GM19099 (cell line): ENCODE data around the gene SSBP3.

ENCODE experiments used
- POLR2A ChIP-seq: IDR thresholded peaks from 3 replicates; pipeline ENCODE4 v1.6.1; 2011; ENCODE audit warnings: low read depth; ENCODE audit not compliant: insufficient read length; ENCODE audit errors: extremely low read depth

Gene SSBP3

GRCh38 chr1:54204199-54204598 lies 202.0 kb downstream of the SSBP3 start:
- no peak for TF ChIP-seq POLR2A

DNA sequence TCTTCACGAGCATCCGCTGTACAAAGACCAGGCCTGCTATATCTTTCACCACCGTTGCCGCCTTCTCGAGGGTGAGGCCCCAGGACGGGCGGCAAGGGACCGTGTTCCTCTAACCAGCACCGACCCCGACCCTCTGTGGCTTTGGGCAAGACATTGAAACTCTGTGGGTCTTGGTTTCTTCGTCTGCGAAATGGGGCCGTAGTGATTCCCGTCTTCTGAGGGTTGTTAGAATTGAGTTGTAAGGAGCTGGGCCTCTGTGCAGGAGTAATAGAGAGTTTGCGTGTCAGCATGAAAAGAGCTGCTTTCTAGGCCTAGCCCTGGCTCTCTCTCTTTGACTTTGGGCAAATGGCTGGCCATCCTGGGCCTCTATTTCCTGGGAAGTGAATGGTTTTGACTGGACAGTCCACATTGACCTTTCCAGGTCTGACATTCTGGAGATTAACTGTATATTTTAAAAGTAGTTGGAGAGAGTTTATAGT lies 205.6 kb downstream of the SSBP3 start:
- TF ChIP-seq POLR2A = no peak

- TF ChIP-seq POLR2A = peak; percentile 91
These were observed 206.3 kb downstream of the SSBP3 start, which contains the start of the genes CYB5RL and MRPL37 for GRCh38 chr1:54199765-54200518. TSS of gene CYB5RL (minus strand) at chr1:54200030. CDS start at chr1:54195616, 4,414 bp downstream. TSS of gene MRPL37 (plus strand) at chr1:54200167. CDS start at chr1:54200244, 77 bp downstream.

- TF ChIP-seq POLR2A = no peak
These were observed 206.9 kb downstream of the SSBP3 start for GRCh38 chr1:54199151-54199764.

DNA sequence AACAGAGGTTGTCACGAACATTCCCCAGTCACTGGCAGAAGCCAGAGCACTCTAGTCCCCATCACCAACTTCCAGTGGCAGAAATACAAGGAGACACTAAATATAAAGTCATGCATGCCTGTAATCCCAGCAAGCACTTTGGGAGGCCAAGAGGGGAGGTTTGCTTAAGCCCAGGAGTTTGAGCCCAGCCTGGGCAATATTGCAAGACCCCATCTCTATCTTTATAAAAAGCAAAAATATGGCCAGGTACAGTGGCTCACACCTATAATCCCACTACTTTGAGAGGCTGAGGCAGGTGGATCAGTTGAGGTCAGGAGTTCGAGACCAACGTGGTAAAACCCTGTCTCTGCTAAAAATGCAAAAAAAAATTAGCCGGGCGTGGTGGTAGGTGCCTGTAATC lies 212.7 kb downstream of the SSBP3 start:
- no peak for TF ChIP-seq POLR2A

DNA sequence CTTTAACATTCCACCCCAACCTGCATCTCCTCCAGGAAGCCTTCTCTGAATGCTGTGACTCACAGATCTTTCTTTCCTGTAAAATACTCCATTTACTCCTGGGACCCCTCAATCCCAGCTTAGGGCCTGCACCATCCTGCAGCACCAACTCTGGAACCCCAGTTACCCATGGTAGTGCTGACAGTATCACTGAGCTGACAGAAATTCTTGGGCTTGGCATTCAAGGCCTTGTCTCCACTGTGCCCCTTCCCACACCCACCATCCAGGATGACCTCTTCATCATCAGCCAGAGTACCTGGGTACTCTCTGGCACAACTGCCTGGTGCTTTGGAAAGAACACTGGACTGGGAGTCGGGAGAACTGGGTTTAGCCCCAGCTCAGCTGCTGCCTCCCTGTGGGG lies 214.7 kb downstream of the SSBP3 start:
- no peak for TF ChIP-seq POLR2A

DNA sequence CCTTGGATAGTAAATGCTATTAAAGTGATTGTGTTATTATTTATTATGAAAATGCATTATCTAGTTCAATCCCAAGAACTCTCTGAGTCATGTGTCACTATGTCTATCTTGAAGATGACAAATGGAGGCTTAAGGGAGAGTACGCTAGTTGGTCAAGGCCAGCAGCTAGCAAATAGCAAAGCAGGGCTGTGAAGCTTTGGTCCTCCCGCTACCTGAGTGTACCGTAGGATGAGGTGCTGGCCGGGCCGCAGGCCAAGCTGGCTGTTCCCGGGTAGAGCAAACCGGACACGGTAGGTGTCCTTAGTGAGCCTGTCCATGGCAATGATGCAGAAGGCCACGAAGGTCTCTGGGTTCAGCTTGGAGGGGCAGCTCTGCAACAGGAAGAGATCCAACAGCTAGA lies 215.7 kb downstream of the SSBP3 start:
- TF ChIP-seq POLR2A = no peak

DNA sequence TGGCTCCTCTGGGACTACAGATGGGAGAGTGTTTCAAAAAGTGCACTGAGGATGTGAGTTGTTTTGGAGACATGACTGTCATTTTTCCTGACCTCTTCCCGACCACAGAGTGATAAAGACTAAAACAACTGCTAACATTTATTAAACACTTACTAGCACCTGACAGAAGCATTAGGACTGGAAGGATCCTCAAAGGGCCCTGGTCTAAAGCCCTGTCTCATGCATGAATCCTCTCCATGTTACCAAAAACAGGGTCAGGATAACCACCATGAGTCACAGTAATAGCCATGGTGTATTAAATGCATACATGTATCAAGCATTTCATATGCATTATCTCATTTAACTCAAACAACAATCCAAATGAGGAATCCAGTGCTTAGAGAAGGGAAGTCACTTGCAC lies 217.9 kb downstream of the SSBP3 start:
- TF ChIP-seq POLR2A = no peak

DNA sequence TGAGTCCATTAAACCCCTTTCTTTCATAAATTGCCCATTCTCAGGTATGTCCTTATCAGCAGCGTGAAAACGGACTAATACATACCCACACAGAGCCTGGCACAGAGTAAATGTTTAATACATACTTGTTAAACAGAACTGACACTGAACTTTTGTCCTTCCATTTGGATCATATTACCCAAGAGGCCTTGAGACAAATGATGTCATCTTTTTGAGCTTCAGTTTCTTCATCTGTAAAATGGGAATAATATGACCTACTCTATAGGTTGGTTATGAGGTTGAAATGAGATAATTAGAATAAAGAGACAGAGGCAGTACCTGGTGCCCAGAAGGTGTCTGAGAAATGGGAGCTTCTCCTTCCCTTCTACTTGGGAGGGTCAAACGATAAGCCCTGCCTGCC lies 220.1 kb downstream of the SSBP3 start:
- no peak for TF ChIP-seq POLR2A

DNA sequence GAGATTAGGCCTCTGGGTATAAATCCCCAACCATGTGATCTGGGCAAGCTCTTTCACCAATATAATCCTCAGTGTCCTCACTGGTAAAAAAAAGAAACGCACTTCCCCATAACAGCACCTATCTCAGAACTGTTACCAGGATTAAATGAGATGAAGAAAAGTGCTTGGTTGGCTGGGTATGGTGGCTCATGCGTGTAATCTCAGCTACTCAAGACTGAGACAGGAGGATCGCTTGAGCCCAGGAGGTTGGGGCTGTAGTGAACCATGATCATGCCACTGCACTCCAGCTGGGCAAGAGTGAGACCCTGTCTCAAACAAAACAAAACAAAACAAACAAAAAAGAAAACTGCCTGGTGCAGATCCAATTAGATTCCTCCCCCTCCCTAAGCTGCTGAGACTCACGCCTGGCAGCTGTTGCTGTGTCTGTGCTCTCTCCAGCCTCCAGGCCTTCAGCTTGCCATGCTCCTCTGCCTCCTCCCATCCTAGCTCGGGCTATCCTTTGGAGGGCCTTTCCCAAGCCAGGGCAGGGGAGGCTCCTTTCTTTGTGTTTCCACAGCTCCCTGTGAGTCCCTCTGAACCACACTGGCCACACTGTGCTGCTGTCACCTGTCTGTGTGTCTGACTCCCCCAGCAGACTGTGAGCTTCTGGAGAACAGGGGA lies 225.4 kb downstream of the SSBP3 start:
- TF ChIP-seq POLR2A = no peak

DNA sequence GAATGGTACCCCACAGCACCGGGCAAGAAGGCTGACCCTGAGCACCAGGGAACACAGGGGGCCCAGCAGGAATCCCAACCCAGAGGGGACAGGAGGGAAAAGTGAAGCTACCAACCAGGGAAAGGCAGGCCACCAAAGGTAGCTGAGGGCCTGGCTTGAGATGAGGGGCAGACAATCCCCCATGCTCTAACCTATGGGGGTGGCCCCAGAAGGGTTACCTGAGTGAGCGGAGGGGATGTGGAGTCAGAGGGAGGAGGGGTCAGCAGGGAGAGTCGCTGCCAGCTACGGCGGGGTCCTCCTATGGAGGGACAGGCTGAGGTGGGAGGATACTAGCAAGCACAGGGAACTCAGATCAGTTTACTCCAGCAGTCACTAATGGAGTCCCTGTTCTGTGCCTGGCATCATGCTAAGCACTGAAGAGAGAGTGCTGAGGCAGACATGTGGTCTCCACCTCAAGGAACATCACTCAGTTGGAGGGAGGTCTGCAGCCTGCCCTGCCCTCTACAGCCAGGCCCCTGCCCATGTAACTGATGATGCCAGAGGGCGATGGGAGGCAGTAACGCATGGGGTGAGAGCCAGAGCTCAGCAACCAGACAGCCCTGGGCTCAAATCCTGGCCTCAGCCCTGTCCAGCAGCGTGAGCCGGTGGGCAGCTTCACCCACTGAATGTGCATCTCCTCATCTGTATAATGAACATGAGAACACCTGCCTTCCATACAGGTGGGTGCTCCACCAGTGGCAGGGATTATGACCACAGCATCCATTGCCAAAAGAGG lies 227.7 kb downstream of the SSBP3 start:
- TF ChIP-seq POLR2A = no peak

DNA sequence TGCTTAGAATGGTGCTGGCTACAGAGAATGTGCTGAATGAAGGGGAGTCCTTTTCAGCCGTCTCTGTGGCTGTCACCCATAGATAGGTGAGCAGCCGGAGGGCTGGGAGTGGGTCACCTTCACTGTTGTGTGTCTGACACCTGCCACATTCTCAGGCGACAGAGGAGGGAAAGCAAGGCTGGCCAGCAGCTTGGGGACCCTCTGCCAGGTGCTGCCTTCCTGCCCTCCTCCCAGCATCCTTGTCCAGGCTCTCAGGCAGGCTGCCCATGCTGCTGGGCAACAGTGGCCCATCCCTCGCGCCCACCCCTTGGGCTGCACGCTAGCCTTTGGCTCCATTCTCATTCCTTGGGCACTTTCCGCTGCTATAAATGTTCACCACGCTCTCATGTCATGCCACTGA lies 228.5 kb downstream of the SSBP3 start:
- TF ChIP-seq POLR2A = no peak

- TF ChIP-seq POLR2A = no peak
These were observed 229.4 kb downstream of the SSBP3 start for GRCh38 chr1:54176621-54177327.
